Measurements from ENCODE around the gene MSH5. TPM values are rescaled to one million over a fixed set of nuclear protein-coding genes. Genes with fewer than 3 reads are reported as not detected.
A peak's percentile ranks its signal among the peaks of the same experiment; 100 is the strongest.

Gene MSH5
- total and polyA plus RNA-seq, 2 of the 13 experiments (the other 11 are each of a cell fraction or from before 2014, with no cell fraction given) = 10.2 to 38.7 TPM

GRCh38 chr6:31806470-31807272, 66.9 kb downstream of the MSH5 start, which contains the start of gene LSM2 (continued):
- TF ChIP-seq ZBTB2 (CRISPR knock-in tag; IDR thresholded peaks at IDR 0.05; ENCODE audit: low read depth) (peak; percentile 89), MIER3 (CRISPR knock-in tag; IDR thresholded peaks at IDR 0.05; ENCODE audit: borderline replicate concordance) (peak; percentile 89; the same call in 1 of the 2 replicates), FIP1L1 (IDR thresholded peaks at IDR 0.05; ENCODE audit: borderline replicate concordance, insufficient read depth, low read depth, low read length) (no peak), ARNTL (CRISPR knock-in tag; IDR thresholded peaks at IDR 0.05) (peak; percentile 69; the same call in 1 of the 2 replicates), SSRP1 (CRISPR knock-in tag; IDR thresholded peaks at IDR 0.05) (no peak), JARID2 (CRISPR knock-in tag; IDR thresholded peaks at IDR 0.05; ENCODE audit: insufficient replicate concordance) (peak; percentile 86), ZSCAN25 (CRISPR knock-in tag; IDR thresholded peaks at IDR 0.05) (peak; percentile 78), ZNF276 (CRISPR knock-in tag; IDR thresholded peaks at IDR 0.05; ENCODE audit: low read depth) (peak; percentile 95; the same call in 1 of the 2 replicates), DMTF1 (CRISPR knock-in tag; IDR thresholded peaks at IDR 0.05) (peak; percentile 29), ZNF598 (CRISPR knock-in tag; IDR thresholded peaks at IDR 0.05; ENCODE audit: borderline replicate concordance) (peak; percentile 98; the same call in 1 of the 2 replicates), ZNF557 (CRISPR knock-in tag; IDR thresholded peaks at IDR 0.05) (no peak), NR2F6 (IDR thresholded peaks at IDR 0.05) (0 out of 2 replicates have a peak, but pooled peaks have one; percentile 21), NR2F6 (CRISPR knock-in tag; IDR thresholded peaks at IDR 0.05) (peak; percentile 73), SNAPC4 (CRISPR knock-in tag; IDR thresholded peaks at IDR 0.05) (peak; percentile 88), CENPX (CRISPR knock-in tag; IDR thresholded peaks at IDR 0.05) (no peak), KDM3A (CRISPR knock-in tag; IDR thresholded peaks at IDR 0.05; ENCODE audit: low read depth) (peak; percentile 96), PPARG (CRISPR knock-in tag; conservative IDR thresholded peaks at IDR 0.05) (peak; percentile 78), AKAP8 (CRISPR knock-in tag; IDR thresholded peaks at IDR 0.05) (peak; percentile 87), PHF20 (CRISPR knock-in tag; IDR thresholded peaks at IDR 0.05) (peak; percentile 95)

All from HepG2 (cell line).